PC-3 (cell line): ENCODE measurements around the gene SEMA3A. TPM values are rescaled to one million over a fixed set of nuclear protein-coding genes. Genes with fewer than 3 reads are reported as not detected.

Experiments used
- ATAC-seq: fragments of 200-7000 bp; cut with Tn5 transposase; 2 replicates; pipeline ENCODE4 v1.9.1; 2020; ENCODE audit warnings: mild to moderate bottlenecking, moderate library complexity
- BruUV-seq: library from RNA; stranded (reverse); fragments of 400-500 nt; replicated peaks from 2 replicates; lab custom pipeline; 2021; lab: Mats Ljungman, UMichigan
- CTCF ChIA-PET: fragments of 300-600 bp; sonication (Branson Sonifier 250); formaldehyde crosslinking; loops from one replicate; lab custom pipeline; 2022; ENCODE audit warnings: antibody characterized with exemption; lab: Charles Lee
- POLR2A ChIA-PET: fragments of 300-600 bp; sonication (Branson Sonifier 250); formaldehyde crosslinking; loops from one replicate; lab custom pipeline; 2022; ENCODE audit warnings: antibody characterized with exemption; ENCODE audit not compliant: unreplicated experiment; lab: Charles Lee
- DNase-seq: peaks from one replicate; pipeline ENCODE4 v3.0.0-alpha.2; 2015
- H2AFZ ChIP-seq: fragments of 300-600 bp; sonication (generic); 2 replicates; pipeline ENCODE4 v1.6.0; 2016; ENCODE audit warnings: antibody characterized with exemption, low read length
- H3F3A ChIP-seq: fragments of 300-600 bp; sonication (generic); one replicate; pipeline ENCODE4 v1.6.0; 2017; ENCODE audit warnings: antibody characterized with exemption, low read length, control low read depth, mild to moderate bottlenecking; ENCODE audit not compliant: unreplicated experiment
- H3K27ac ChIP-seq: fragments of 300-600 bp; sonication (generic); 2 replicates; pipeline ENCODE4 v1.5.1; 2016; ENCODE audit warnings: mild to moderate bottlenecking, low read length
- H3K27me3 ChIP-seq: fragments of 300-600 bp; sonication (generic); 2 replicates; pipeline ENCODE4 v1.6.1; 2016; ENCODE audit warnings: low read length, mixed read lengths
- H3K36me3 ChIP-seq: fragments of 300-600 bp; sonication (generic); 2 replicates; pipeline ENCODE4 v1.6.1; 2016; ENCODE audit warnings: low read depth, mixed run types, low read length, mixed read lengths
- H3K4me1 ChIP-seq: fragments of 300-600 bp; sonication (generic); 2 replicates; pipeline ENCODE4 v1.5.1; 2016; ENCODE audit warnings: low read length; ENCODE audit not compliant: insufficient read depth
- H3K4me2 ChIP-seq: fragments of 300-600 bp; sonication (generic); 2 replicates; pipeline ENCODE4 v1.6.0; 2016; ENCODE audit warnings: low read length
- H3K4me3 ChIP-seq: fragments of 300-600 bp; sonication (generic); 2 replicates; pipeline ENCODE4 v1.5.1; 2016; ENCODE audit warnings: mild to moderate bottlenecking, low read length, mixed read lengths
- H3K79me2 ChIP-seq: fragments of 300-600 bp; sonication (generic); 2 replicates; pipeline ENCODE4 v1.6.1; 2017; ENCODE audit warnings: low read length, mixed read lengths
- H3K9ac ChIP-seq: fragments of 300-600 bp; sonication (generic); 2 replicates; pipeline ENCODE4 v1.6.0; 2016; ENCODE audit warnings: mild to moderate bottlenecking, low read length
- H3K9me2 ChIP-seq: fragments of 300-600 bp; sonication (generic); replicated peaks from 2 replicates; pipeline ENCODE4 v1.6.1; 2016; ENCODE audit warnings: mixed run types, low read length, mixed read lengths
- H3K9me3 ChIP-seq: fragments of 300-600 bp; sonication (generic); 2 replicates; pipeline ENCODE4 v1.6.1; 2016; ENCODE audit warnings: low read length, mixed read lengths
- H4K20me1 ChIP-seq: fragments of 300-600 bp; sonication (generic); 2 replicates; pipeline ENCODE4 v1.6.1; 2016; ENCODE audit warnings: low read length, mixed read lengths
- CTCF ChIP-seq: fragments of 300-600 bp; sonication (generic); conservative IDR thresholded peaks from 2 replicates; pipeline ENCODE4 v1.5.1; 2017; ENCODE audit warnings: antibody characterized with exemption, low read depth, mild to moderate bottlenecking, low read length
- EZH2 ChIP-seq: fragments of 300-600 bp; sonication (generic); IDR thresholded peaks from one replicate; pipeline ENCODE4 v1.6.1; 2017; ENCODE audit warnings: antibody characterized with exemption, mild to moderate bottlenecking, low read length; ENCODE audit not compliant: unreplicated experiment
- EZH2phosphoT487 ChIP-seq: fragments of 300-600 bp; sonication (generic); IDR thresholded peaks from 2 replicates; pipeline ENCODE4 v1.6.1; 2018; ENCODE audit warnings: mild to moderate bottlenecking, antibody characterized with exemption, low read length, borderline replicate concordance
- intact Hi-C: fragments of 100-400 bp; cut with micrococcal nuclease; formaldehyde crosslinking; loops from 2 replicates; pipeline ENCODE4 v1.9.0; 2023
- total RNA-seq: library from RNA; depleted of rRNA; stranded (reverse); fragments of >200 nt; gene quantifications from 2 replicates; pipeline ENCODE4 v1.2.3, GENCODE V29; 2014

The SEMA3A gene
- total RNA-seq, 1 experiment from 2014 or later, result 16.9 TPM

GRCh38 chr7:84122582-84123360, 71.8 kb downstream of the SEMA3A start:
- no peaks in the 10 kb centered on the region for H3K9me3 ChIP-seq
- H3F3A ChIP-seq, result no peaks in the 10 kb centered on the region
- no peak overlapping the region for H3K4me3 ChIP-seq
- no TSS peak for BruUV-seq
- no peak for TF ChIP-seq EZH2
- no peak for TF ChIP-seq CTCF
- no peak for TF ChIP-seq EZH2phosphoT487
- no peaks in the 10 kb centered on the region for H4K20me1 ChIP-seq
- ATAC-seq (peak; percentile 68), DNase-seq (no peak)
- no peaks in the 10 kb centered on the region for H3K9me2 ChIP-seq
- H3K27ac ChIP-seq, result no peak overlapping the region
- H2AFZ ChIP-seq, result no peak overlapping the region
- no peak overlapping the region for H3K4me2 ChIP-seq
- POLR2A ChIA-PET, result no interaction called here
- H3K79me2 ChIP-seq, result no peaks in the 10 kb centered on the region
- H3K27me3 ChIP-seq, result no peaks in the 10 kb centered on the region
- peaks cover 14% of the 10 kb centered on the region for H3K4me1 ChIP-seq
- intact Hi-C loops, result no loop called here
- CTCF ChIA-PET, result no interaction called here
- no peaks in the 10 kb centered on the region; the same call in 1 of the 2 replicates for H3K36me3 ChIP-seq
- no peak overlapping the region for H3K9ac ChIP-seq

GRCh38 chr7:84117304-84117703, 77.3 kb downstream of the SEMA3A start:
- Histone ChIP-seq H3K4me3 (no peak overlapping the region), H3K9me3 (no peaks in the 10 kb centered on the region), H3F3A (no peaks in the 10 kb centered on the region), H3K79me2 (no peaks in the 10 kb centered on the region), H3K9ac (no peak overlapping the region), H3K4me2 (no peak overlapping the region), H2AFZ (no peak overlapping the region), H3K4me1 (peaks cover 23% of the 10 kb centered on the region), H3K27me3 (no peaks in the 10 kb centered on the region), H4K20me1 (no peaks in the 10 kb centered on the region), H3K27ac (no peak overlapping the region), H3K9me2 (no peaks in the 10 kb centered on the region), H3K36me3 (no peaks in the 10 kb centered on the region; the same call in 1 of the 2 replicates)
- CTCF ChIA-PET, result no interaction called here
- POLR2A ChIA-PET, result no interaction called here
- BruUV-seq, result no TSS peak
- intact Hi-C loops, result no loop called here
- ATAC-seq (no peak), DNase-seq (no peak)
- no peak for TF ChIP-seq EZH2phosphoT487
- no peak for TF ChIP-seq EZH2
- no peak for TF ChIP-seq CTCF
